Activated CD8-positive, alpha-beta memory T cell treated with anti-CD3 and anti-CD28 coated beads for 48 hours (primary cell): ENCODE data around the gene DAND5.

Experiments used
- DNase-seq, 3 experiments: peaks; one replicate each; pipeline ENCODE4 v3.0.0-alpha.2; 2020; ENCODE audit warnings: low read depth in 2 of 3, low spot score in 2 of 3

Gene DAND5

GRCh38 chr19:12991296-12991695 is 21.9 kb downstream of the DAND5 start:
- no peak for DNase-seq

- DNase-seq = no peak
Measured at GRCh38 chr19:12992729-12993128, 23.4 kb downstream of the DAND5 start.

DNA sequence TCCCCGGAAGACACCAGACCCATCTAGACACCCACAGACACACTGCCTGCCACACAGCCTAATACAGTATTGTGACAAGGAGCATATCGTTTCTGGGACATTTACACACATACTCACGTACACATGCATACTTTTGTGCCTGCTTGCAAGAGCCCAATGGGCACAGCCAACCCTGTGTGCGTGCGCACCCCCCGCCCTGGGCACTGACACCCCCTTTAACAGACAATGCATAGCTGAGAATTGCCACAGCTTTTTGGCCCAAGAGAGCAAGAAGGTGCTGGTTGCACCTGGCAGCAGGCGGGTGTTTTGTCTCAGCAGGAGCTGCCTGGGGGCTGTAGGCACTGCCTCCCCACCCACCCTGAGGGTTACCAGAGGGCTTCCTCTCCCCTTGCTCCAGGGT is 24.2 kb downstream of the DAND5 start:
- no peak for DNase-seq

DNA sequence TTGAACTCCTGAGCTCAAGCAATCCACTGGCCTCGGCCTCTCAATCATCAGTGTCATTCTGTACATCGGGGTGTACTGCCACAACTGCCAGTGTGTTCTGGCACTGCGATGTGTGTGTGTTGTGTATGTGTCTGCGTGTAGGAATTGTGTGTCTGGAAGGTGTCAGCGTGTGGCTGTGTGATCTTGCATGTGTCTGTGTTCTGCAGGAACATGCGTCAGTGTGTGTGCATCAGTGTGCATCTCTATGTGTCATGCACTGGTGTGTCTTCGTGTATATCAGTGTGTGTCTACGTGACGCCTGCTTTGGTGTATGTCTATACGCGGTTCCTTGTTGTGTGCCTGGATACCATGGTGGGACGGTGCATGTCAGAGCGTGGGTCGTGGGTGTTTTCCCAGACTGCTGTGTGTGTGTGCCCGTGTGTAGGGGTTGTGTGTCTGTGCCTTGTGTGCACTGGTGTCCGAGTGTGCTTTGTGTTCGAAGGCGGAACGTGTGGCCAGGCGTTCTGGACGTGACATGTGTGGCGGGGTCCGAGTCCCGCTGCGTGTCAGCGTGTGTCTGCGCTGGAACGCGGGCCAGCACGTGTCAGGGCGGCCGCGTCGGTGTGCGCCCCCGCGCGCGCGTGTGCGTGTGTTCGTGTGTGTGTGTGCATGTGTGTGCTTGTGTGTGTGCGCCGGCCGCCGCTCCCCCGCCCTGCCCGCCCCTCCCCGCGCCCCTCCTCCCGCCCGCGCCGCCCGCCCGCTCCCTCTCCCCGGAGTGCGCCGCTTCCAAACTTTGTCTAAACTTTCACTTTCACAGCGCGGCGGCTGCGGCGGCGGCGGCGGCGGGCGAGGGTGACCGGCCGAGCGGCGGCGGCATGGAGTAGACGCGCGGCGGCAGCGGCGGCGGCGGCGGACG is 25.6 kb downstream of the DAND5 start, which contains the start of gene NFIX:
NFIX (plus strand) TSS at position 775 of the 895 bp plus-strand sequence. CDS start 363 bp downstream, outside the sequence.
- no peak for DNase-seq

DNA sequence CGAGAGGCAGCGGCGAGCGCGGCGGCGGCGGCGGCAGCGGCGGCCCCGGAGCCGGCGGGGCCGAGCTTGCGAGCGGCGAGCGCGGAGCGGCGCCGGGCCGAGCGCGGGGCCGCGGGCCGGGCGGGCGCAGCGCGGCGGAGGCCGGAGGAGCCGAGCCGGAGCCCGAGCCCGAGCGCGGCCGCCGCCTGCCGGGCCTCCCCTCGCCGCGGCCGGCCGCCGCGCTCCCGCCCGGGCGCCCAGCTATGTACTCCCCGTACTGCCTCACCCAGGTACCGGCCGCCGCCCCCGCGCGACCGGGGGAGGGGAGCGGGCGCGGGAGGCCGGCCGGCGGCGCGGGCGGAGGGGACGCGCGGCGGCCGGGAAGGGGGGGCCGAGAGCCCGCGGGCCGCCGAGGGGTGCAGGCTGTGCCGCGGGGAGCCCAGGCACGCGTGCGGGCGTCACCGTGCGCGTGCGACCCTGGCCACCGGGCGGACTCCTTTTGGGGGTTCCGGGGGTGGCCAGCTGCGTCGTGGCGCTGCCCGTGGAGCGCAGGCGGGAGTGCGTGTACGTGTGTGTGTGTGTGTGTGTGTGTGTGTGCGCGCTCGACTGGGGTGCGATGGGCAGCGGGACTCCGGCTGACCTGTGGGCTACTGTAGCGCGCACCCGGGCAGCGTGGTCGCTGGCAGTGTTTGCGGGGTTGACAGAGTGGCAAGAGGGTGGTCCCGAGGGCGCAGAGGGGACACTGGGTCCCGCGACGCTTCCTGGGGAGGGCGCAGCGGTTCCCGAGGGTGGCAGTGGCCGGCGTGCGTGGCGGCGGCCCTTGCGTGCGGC is 26.4 kb downstream of the DAND5 start:
- DNase-seq = no peak

DNA sequence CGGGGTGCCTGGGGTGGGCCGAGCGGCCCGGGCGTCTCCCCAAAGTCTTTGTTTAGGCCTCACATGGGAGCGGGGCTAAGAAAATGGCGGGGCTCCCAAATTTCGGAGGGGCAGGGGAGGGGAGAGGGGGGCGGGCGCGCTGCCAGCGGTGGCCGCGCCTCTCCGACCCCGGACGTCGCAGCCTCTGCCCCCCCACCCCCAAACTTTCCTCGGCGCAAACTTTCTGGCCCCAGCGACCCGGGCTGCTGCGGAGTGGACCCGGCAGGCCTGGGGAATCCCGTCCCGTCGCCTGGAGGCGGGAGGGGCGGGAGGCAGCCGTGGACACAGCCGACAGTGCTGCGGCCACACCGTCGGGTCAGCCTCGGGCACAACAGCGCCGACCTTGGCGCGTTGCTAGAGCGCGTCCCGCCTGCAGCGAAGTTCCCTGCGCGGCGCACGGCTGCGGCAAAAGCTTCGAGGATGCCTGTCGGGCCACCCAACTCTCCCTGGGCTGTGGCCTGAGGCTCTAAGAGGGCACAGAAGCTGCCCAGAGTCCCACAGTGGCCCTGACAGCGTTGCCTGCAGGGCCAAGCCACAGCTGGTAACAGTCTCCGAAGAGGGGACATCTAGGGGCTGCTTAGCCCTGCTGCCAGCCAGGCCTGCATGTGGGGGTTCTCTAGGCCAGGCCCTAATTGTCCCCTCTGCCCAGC is 27.2 kb downstream of the DAND5 start:
- no peak for DNase-seq

GRCh38 chr19:12997179-12997966 is 28.0 kb downstream of the DAND5 start:
- DNase-seq = no peak

GRCh38 chr19:12997967-12998940 is 28.9 kb downstream of the DAND5 start:
- no peak for DNase-seq

GRCh38 chr19:13001166-13001501 is 31.8 kb downstream of the DAND5 start:
- DNase-seq = no peak

DNA sequence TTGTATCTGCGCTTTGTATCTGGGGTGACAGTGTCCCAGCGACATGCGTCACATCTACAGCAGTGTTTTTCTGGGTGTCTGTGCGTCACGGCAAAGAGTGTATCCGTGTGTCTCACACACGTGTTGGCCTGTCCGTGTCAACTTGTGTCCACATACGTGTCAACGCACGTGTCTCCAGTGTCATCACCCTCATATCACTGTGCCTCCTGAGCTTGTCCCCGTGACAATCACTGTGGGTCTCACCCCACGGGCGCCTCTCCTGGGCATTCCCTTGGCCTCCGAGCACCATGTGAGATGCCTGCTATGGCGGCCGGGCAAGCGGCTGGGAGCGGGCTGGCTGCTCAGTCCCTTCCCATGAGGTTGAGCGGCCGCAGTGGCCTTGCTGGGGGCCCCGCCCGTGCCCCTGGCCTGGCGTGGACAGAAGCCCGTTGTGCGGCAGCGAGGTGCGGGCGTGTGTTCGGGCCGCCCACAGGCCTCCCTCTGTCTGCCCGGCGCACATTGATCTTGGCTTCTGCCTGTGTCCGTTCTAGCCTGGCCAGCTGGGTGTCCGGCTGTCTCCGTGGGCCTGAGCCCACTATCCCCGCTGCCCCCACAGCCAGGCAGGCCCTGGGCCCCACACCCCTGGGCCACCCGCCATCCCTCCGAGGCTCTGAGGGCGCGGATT is 32.3 kb downstream of the DAND5 start:
- no peak for DNase-seq

DNA sequence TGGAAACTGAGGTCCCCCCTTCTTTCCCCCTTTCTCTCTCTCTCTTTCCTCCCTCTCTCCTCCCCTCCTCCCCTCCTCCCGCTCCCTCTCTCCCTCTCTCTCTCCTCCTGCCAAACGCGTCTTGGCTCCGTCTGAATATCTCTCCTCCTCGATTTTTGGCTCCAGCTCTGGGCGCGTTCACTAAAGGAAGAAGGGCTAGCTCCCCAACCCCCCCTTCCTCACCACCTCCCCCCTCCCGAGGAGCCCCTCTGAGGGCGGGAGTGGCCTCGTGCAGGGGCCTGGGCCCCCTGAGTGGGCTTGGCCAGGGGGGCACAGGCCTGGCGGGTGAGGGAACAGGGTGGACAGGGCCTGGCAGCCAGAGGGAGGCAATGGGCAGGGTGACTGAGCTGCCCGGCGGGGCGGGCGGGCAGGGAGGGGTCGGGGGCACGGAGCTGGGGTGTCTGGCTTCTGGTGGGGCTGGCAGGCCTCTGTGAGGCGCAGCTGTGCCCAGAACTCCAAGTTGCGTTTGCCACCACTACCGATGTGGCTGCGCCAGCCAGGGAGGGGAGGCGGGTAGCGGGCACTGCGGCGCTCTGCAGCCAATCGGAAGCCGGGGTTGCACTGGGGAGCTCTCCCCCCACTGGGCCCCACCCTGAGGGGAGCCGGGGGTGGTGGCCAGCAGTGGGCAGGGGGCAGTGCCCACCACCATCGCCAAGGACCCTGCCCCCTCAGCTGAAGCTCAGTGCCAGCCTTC is 33.0 kb downstream of the DAND5 start:
- no peak for DNase-seq

- no peak for DNase-seq
Measured at GRCh38 chr19:13003081-13003480, 33.7 kb downstream of the DAND5 start.

DNA sequence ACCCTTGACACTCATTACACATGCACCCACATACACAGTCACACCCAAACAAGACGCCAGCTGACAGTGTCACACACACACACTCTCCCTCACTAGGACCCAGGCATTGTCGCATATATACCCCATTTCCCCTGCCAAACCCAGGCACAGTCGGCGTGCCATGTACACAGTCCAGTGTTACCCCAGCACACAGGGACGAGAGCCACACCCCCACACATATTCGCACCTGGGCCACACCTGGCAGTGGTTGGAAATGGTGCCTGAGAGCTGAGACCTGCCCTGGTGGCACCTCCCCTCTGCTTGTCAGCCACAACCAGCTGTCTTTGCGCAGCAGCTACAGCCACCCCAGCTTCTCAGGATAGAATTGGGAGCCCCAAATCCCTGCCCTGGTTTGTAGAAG is 34.9 kb downstream of the DAND5 start:
- DNase-seq = no peak

- no peak for DNase-seq
Measured at GRCh38 chr19:13005253-13005652, 35.9 kb downstream of the DAND5 start.

DNA sequence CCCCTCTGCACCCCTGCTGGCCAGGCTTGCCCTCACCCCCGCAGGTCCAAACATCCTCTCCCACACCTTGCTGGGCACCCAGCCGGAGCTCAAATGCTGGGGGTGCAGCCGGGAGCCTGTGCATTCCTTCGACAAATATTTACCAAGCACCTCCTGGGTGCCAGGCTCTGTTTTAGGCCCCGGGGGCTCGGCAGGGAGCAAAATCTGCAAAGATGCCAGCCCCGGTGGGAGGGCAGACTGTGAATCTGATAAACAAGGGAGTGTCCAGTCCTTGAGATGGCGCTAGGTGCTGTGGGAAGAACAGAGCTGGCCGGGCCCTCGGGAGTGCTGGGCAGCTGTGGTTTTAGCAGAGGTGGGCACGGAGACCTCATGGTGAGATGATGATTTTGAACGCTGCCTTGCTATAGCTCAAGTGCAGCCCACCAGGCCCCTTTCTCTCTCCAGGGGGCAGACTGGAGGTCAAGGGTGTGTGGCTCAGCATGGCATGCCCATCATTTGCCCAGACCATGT is 36.5 kb downstream of the DAND5 start:
- DNase-seq = no peak

DNA sequence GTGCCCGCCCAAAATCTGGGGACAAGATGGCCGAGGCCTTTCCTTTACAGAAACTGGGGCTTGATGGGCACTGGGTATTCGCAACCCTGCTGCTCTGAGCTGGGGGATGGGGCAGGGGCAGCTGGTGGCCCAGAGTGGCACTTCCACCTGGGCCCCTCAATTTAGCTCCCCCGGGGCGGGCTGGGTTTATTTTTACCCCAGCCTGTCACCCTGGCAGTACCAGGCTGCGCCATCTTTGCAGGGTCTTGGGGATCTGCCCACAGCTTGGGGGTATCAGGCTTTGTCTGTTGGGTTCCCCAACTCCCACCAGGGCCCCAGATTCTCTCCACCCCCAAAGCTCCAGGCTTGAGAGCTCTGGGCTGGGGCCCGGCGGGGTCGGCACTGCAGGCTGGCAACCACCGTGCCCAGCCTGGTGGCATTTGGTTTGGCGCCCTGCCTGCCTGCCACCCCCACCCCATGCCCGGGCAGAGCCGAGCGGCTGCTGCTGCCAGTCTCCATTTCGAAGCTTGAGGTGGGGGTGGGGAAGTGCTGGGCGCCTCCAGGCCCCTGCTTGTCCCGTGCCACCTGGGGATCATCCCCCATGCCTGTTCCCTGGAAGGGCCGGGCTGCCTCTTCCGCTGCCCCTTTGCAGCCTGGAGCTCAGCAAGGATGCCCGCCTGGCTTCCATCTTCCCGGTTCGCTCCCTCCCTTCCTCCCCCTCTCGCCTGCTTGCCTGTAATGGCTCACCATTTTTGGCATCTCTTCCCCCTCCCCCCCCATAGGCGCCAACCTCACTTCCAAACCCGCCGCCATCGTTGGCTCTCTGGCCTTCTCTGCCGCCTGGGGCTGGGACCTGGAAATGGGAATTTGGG is 37.3 kb downstream of the DAND5 start:
- no peak for DNase-seq

DNA sequence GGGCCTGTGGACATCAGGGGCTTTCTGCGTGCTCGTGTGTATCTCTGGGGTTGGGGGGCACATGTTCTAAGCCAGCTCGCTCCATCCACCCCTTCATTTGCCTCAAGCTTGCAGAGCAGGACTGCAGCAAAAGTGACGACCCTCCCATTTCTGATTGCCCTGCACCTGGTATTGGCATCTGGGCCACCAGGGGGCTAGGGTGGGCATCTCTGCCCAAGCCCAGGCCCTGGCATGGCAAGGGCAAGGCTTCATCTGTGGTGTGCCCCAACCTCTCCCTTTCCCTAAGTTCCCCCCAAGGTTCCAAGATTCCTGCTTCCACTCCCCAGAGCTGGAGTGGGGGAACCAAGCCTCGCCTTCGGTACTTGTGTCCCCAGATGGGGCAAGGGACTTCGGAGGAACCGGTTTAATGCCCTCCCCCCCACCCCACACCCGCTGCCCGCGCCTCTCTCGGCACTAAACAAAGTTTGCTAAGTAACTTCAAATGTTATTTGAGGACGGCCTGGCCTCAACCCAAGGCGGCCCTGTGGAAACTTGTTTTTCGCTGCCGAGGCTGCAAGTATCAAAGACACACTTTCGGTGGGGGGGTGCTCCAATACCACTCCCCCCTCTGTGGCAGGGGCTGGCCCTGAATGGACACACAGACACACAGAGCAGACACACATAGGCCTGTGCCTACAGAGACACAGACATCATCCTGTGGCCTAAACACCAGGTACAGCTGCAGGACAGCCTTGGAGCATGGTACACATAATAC is 38.1 kb downstream of the DAND5 start:
- DNase-seq = no peak
